Lower leg skin (tissue), 4 donors: Measurements from ENCODE around the gene RIPK4. TPM values are rescaled to one million over a fixed set of nuclear protein-coding genes. Genes with fewer than 3 reads are reported as not detected.
"Not testable (repeated sequence)": the region's sequence is repeated elsewhere in the genome, so short reads cannot be mapped to it uniquely, and the experiment has no call there.

Source experiments
- DNase-seq, 2 donors: peaks; one replicate each; pipeline ENCODE4 v3.0.0-alpha.2; 2019; ENCODE audit warnings: low spot score in 2 of 2
- H3K4me3 ChIP-seq: fragments of 200-600 bp; sonication (generic); 2 replicates; pipeline ENCODE4 v1.5.1; 2017; ENCODE audit warnings: mild to moderate bottlenecking, low read depth; ENCODE audit not compliant: poor library complexity, severe bottlenecking
- POLR2A ChIP-seq, 2 donors: fragments of 450-650 bp; IDR thresholded peaks; one replicate each; pipeline ENCODE4 v1.6.1; 2016 to 2017; ENCODE audit warnings: antibody characterized with exemption in 2 of 2, mild to moderate bottlenecking in 1 of 2, moderate library complexity in 1 of 2
- WGBS, 2 donors: methylation state at CpG; one replicate each; pipeline ENCODE4 v1.1.5; 2018; 5-methylcytosine and 5-hydroxymethylcytosine counted together
- intact Hi-C: fragments of 100-400 bp; cut with DNase I; formaldehyde crosslinking; loops from one replicate; pipeline ENCODE4 v1.15.0; 2023; ENCODE audit warnings: low total_unique reads
- total RNA-seq, 4 donors: library from RNA; depleted of rRNA; stranded (reverse); fragments of >200 nt; gene quantifications; one replicate each; pipeline ENCODE4 v1.1.0, GENCODE V29; 2016
- TF ChIP-seq, protein P1 (sequence below), 3 donors: fragments of 450-650 bp; IDR thresholded peaks; one replicate each; pipeline ENCODE4 v1.5.1; 2016; ENCODE audit warnings: antibody characterized with exemption in 3 of 3, mild to moderate bottlenecking in 3 of 3, moderate library complexity in 2 of 3

The RIPK4 gene
- total RNA-seq, 4 donors from 2014 or later: 61.0 to 88.1 (median 68.2) TPM

- no peak for DNase-seq
- intact Hi-C loops: no loop called here
- no peak overlapping the region for H3K4me3 ChIP-seq
- WGBS, 2 donors: 55 to 64% methylated on average over 8 of the region's 8 CpGs
- TF ChIP-seq POLR2A (IDR thresholded peaks at IDR 0.05): no peak
- TF ChIP-seq, protein P1, sequence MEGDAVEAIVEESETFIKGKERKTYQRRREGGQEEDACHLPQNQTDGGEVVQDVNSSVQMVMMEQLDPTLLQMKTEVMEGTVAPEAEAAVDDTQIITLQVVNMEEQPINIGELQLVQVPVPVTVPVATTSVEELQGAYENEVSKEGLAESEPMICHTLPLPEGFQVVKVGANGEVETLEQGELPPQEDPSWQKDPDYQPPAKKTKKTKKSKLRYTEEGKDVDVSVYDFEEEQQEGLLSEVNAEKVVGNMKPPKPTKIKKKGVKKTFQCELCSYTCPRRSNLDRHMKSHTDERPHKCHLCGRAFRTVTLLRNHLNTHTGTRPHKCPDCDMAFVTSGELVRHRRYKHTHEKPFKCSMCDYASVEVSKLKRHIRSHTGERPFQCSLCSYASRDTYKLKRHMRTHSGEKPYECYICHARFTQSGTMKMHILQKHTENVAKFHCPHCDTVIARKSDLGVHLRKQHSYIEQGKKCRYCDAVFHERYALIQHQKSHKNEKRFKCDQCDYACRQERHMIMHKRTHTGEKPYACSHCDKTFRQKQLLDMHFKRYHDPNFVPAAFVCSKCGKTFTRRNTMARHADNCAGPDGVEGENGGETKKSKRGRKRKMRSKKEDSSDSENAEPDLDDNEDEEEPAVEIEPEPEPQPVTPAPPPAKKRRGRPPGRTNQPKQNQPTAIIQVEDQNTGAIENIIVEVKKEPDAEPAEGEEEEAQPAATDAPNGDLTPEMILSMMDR (IDR thresholded peaks at IDR 0.05): no peak
These were observed 51.1 kb downstream of the RIPK4 start for GRCh38 chr21:41715649-41716281.

- H3K4me3 ChIP-seq, DNase-seq: not testable (repeated sequence)
- 64 to 69% methylated on average over 12 to 13 of the region's 13 CpGs for WGBS, 2 donors
- intact Hi-C loops: loop anchor here (5.0 kb wide), 1 partner anchor 82 kb away; no protein-coding TSS in a partner anchor
These were observed 52.5 kb downstream of the RIPK4 start for GRCh38 chr21:41714299-41714865.

DNA sequence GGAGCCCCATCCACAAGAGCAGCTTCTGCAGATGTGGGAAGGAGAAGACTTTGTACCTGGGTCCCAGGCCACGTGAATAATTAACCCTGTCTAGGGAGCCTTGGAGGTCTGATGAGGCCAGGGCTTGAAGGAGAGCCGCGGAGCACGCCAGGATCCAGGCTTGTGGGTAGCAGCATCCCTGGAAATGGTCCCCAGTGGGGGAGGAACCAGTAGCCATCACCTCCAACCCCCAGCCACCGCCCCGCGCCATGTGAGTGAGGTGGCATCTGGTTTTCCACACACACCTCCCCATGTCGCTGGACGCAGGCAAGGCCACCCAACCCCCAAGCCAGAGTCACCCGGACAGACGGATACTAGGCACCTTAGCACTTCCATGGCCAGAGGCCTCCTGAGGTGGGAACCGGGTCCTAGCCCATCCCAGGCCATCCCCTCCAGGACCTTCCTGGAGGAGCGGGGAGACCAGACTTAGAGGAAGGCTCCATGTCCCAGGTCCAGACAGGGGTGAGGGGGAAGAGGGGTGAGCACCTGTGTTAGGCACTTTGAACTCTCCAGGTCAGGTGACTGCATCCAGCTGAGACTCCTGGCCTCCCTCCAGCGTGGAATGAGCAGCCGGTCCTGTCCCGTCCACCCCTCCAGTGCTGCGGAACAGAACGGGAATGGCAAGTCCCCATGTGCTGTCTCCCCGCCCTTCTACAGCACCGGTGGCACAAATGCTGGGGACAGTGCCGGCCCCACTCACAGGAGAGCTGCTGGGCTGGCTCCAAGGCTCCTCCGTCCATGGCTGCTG, 53.2 kb downstream of the RIPK4 start:
- no peak for TF ChIP-seq POLR2A (IDR thresholded peaks at IDR 0.05)
- TF ChIP-seq, protein P1 (IDR thresholded peaks at IDR 0.05): no peak
- H3K4me3 ChIP-seq: no peak overlapping the region
- 82 to 94% methylated on average over 13 to 22 of the region's 22 CpGs for WGBS, 2 donors
- DNase-seq: no peak
- intact Hi-C loops: loop anchor here (5.0 kb wide), 1 partner anchor 81 kb away; no protein-coding TSS in a partner anchor

DNA sequence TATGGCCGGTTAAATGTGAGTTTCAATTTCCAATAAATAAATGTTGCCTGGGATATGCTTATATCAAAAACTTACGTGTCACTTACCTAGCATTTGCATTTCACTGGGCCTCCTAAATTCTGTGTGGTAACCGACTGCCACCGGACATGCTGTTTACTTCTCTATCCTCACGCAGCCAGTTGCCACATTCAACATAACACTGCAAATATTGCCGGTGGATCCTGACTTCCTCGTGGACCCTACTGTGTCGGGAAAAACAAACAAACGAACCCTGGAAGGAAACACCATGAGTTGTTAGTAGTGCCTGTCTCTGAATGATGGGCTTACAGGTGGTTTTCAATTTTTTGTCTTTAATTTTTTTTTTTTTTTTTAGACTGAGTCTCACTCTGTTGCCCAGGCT, 54.1 kb downstream of the RIPK4 start:
- no peak overlapping the region for H3K4me3 ChIP-seq
- WGBS, 2 donors: 45 to 60% methylated on average over 9 of the region's 9 CpGs
- intact Hi-C loops: loop anchor here (5.0 kb wide), 1 partner anchor 80 kb away; no protein-coding TSS in a partner anchor
- TF ChIP-seq, protein P1 (IDR thresholded peaks at IDR 0.05): no peak
- no peak for TF ChIP-seq POLR2A (IDR thresholded peaks at IDR 0.05)
- no peak for DNase-seq

DNA sequence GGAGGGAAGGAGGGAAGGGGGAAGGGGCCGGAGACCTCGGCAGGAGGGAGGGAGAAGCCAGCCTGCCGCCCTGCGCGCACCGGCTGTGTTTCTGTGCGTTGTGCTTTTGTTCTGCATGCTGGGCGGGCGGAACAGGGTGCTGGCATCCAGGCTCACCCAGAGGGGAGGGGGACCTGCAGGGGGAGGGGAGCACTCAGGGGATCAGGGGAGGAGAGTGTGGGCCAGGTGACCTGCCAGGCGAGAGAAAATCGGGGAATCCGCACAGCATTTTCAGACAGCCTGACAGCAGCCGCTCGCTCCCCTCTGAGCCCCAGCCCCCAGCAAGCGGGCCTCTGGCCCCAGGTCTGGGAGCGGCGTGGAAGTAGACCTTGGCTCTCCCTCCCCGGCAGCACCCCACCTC, 54.7 kb downstream of the RIPK4 start:
- 19 to 23% methylated on average over 16 to 18 of the region's 18 CpGs for WGBS, 2 donors
- intact Hi-C loops: loop anchor here (5.0 kb wide), 1 partner anchor 80 kb away; no protein-coding TSS in a partner anchor
- DNase-seq: no peak
- no peak overlapping the region for H3K4me3 ChIP-seq
- TF ChIP-seq, protein P1 (IDR thresholded peaks at IDR 0.05): no peak
- no peak for TF ChIP-seq POLR2A (IDR thresholded peaks at IDR 0.05)
